Ectodermal cell (in vitro differentiated cells): ENCODE measurements around the gene KIF9.
"Not testable (repeated sequence)": the region's sequence is repeated elsewhere in the genome, so short reads cannot be mapped to it uniquely, and the experiment has no call there.

Experiments used
- H3K27ac ChIP-seq: 2 replicates; pipeline ENCODE4 v1.7.0; 2013; ENCODE audit warnings: mild to moderate bottlenecking, low read depth, low read length; ENCODE audit not compliant: insufficient read depth, poor library complexity, severe bottlenecking
- H3K27me3 ChIP-seq: 2 replicates; pipeline ENCODE4 v1.7.0; 2013; ENCODE audit warnings: mild to moderate bottlenecking, low read length; ENCODE audit not compliant: insufficient read depth, control insufficient read depth, poor library complexity, severe bottlenecking
- H3K36me3 ChIP-seq: one replicate; pipeline ENCODE4 v1.7.0; 2013; ENCODE audit warnings: low read length; ENCODE audit not compliant: control insufficient read depth, insufficient read depth
- H3K4me1 ChIP-seq: one replicate; pipeline ENCODE4 v1.7.0; 2013; ENCODE audit warnings: low read length; ENCODE audit not compliant: control insufficient read depth, insufficient read depth
- H3K4me3 ChIP-seq: 2 replicates; pipeline ENCODE4 v1.7.0; 2013; ENCODE audit warnings: low read depth, low read length, control low read depth; ENCODE audit not compliant: insufficient read depth
- H3K9me3 ChIP-seq: 2 replicates; pipeline ENCODE4 v1.7.0; 2013; ENCODE audit warnings: mild to moderate bottlenecking, low read length, moderate library complexity; ENCODE audit not compliant: control insufficient read depth
- WGBS, 2 experiments: methylation state at CpG; one replicate each; pipeline ENCODE4 v1.1.7; 2013; ENCODE audit warnings: missing lambda C conversion rate in 2 of 2; 5-methylcytosine and 5-hydroxymethylcytosine counted together

KIF9 gene

DNA sequence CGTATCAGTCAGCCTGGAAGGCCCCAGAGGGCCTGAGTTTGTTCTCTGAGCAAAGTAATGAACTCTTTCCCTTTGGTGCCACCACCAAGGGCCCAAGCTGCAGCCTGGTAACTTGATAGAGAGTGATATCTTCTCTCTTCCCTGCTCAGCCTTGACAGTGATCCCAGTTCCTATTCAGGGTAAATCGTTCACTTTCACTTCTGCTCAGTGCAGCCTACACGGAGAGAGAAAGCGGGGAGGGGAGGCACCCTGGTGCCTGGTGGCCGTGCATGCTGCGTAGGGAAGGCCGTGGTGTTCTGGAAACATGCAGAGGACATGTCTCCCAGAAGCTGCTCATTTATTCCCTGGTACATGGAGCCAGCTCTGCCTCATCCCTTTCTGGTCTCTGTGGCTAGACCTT is 54.9 kb downstream of the KIF9 start:
- Histone ChIP-seq H3K27ac (no peak overlapping the region), H3K4me1 (no peaks in the 10 kb centered on the region), H3K36me3 (no peaks in the 10 kb centered on the region), H3K9me3 (no peaks in the 10 kb centered on the region), H3K4me3 (no peak overlapping the region), H3K27me3 (no peaks in the 10 kb centered on the region)
- 87 to 89% methylated on average over 7 of the region's 7 CpGs for WGBS, 2 experiments

DNA sequence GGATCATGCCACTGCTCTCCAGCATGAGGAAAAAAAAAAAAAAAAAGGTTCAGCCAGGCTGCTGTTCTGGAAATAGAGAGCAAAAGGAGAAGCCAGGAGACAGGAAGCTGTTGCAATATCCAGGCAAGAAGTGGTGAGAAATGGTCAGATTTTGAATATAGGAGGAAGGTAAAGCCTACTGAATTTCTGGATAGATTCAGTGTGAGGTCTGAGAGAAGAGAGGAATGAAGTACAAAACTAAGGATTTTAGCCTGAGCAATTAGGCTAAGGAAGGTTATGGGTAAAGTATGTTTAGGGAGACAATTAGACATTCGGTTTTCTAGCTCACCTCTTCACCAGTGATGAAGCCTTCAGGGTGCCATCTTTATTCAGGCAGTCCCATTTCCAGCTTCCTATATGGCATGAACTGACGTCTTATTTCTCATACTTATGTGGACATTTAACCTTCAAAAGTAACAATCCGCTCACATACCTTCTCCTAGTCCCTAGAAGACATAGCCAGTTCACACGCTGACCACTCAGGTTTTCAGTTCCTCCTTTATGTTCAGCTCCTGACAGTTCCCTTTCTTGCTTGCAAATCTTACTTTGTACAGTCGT is 57.2 kb downstream of the KIF9 start:
- H3K27me3 ChIP-seq, result no peaks in the 10 kb centered on the region
- H3K9me3 ChIP-seq, result no peaks in the 10 kb centered on the region
- H3K4me1 ChIP-seq, result no peaks in the 10 kb centered on the region
- WGBS, 2 experiments, result 90 to 93% methylated on average over 5 of the region's 5 CpGs
- H3K27ac ChIP-seq, result no peak overlapping the region
- H3K36me3 ChIP-seq, result no peaks in the 10 kb centered on the region
- no peak overlapping the region for H3K4me3 ChIP-seq

DNA sequence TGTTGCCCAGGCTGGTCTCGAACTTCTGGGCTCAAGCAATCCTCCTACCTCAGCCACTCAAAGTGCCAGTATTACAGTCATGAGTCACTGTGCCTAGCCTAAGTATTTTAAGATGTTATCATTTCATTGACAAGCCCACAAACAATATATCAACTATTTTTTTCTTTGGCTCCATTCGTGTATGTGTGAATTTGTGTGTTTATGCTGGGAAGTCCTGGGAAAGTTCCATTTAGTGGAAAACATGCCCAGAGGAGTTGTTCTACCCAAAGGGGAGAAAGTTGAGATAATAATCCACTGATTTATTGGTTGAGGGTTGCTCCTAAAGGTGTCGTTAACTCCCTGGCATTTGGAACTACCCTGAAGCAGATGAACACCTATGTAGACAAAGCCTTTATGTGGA is 58.8 kb downstream of the KIF9 start:
- Histone ChIP-seq H3K27ac (no peak overlapping the region), H3K4me3 (no peak overlapping the region), H3K36me3 (no peaks in the 10 kb centered on the region), H3K4me1 (no peaks in the 10 kb centered on the region), H3K27me3 (no peaks in the 10 kb centered on the region), H3K9me3 (no peaks in the 10 kb centered on the region)
- WGBS, 2 experiments, result 89 to 97% methylated on average over 3 of the region's 3 CpGs

DNA sequence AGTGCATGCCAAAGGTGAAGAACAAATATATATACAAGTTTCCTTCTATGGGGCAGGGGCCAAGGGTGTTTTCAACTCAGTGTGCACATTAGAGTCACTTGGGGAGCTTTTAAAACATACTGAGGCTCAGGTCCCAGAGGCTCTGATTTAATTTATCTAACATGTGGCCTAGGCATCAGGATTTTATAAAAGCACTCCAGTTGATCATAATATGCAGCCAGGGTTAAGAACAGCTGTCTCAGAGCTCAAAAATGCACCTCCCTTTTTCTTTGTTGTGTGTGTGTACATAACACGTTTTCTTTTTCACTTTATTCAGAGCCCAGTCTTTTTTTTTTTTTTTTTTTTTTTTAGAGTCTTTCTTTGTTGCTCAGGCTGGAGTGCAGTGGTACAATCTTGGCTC is 60.8 kb downstream of the KIF9 start:
- 60% methylated on average over 1 of the region's 1 CpG; no CpG with 5 or more reads in 1 of the 2 experiments for WGBS, 2 experiments
- no peak overlapping the region for H3K4me3 ChIP-seq
- no peak overlapping the region for H3K27ac ChIP-seq
- H3K36me3 ChIP-seq, result no peaks in the 10 kb centered on the region
- no peaks in the 10 kb centered on the region for H3K27me3 ChIP-seq
- H3K9me3 ChIP-seq, result no peaks in the 10 kb centered on the region
- no peaks in the 10 kb centered on the region for H3K4me1 ChIP-seq

DNA sequence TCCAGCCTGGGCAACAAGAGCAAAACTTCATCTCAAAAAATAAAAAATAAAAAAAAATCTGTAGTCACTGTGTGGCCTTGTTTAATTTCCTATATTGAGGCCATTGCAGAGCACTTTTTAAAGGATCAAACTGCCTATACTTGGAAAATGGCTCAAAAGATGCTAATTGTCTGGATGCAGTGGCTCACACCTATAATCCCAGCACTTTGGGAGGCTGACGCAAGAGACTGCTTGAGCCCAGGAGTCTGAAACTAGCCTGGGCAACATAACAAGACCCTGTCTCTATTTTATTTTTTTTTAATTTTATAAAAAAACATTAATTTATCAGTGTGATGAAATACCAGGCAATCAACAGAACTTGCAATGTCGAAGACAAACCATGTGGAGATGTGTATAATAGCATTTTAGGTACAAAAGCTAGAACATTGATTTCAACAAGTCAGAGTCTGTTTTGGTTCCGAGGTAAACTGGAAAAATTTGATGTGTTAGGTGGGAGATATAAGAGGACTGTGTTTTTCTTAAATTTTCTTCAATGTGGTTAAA is 71.7 kb downstream of the KIF9 start:
- WGBS, 2 experiments, result 92 to 97% methylated on average over 3 of the region's 3 CpGs

DNA sequence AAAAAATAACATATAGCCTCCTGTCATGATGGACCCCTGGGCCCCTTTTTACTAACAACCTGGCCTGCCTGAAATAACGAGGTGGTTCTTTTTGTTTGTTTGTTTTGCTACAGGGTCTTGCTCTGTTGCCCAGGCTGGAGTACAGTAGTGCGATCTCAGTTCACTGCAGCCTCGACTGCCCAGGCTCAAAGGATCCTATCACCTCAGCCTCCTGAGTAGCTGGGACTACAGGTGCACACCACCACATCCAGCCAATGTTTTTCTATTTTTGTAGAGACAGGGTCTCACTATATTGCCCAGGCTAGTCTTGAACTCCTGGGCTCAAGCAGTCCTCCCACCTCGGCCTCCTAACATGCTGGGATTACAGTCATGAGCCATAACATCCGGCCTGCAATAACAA is 76.6 kb downstream of the KIF9 start:
- H3K9me3 ChIP-seq, H3K27ac ChIP-seq, H3K4me3 ChIP-seq, H3K4me1 ChIP-seq, H3K36me3 ChIP-seq, H3K27me3 ChIP-seq: not testable (repeated sequence)
- WGBS, 2 experiments, result 92 to 94% methylated on average over 5 of the region's 5 CpGs

More for the DNA sequence above, 71.7 kb downstream of the KIF9 start:
- Histone ChIP-seq H3K4me3 (no peak overlapping the region), H3K27ac (no peak overlapping the region), H3K4me1 (no peaks in the 10 kb centered on the region), H3K27me3 (no peaks in the 10 kb centered on the region), H3K36me3 (no peaks in the 10 kb centered on the region), H3K9me3 (no peaks in the 10 kb centered on the region)

DNA sequence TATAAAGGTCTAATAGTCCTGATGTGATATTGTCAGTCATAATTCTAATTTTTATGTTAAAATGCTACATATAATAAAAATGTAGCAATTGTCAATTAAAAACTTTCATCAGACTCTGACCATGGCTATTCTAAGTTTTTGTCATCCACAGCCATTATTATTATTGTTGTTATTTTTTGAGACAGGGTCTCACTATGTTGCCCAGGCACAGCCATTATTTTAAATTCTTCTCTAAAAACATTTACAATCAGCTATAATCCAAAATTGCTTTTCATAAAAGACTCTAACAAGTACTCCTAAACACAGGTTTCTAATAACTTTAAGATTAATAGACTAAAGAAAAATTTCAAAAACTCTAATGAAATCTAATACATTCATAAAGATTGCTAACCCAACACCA is 77.7 kb downstream of the KIF9 start:
- no peaks in the 10 kb centered on the region for H3K4me1 ChIP-seq
- no peaks in the 10 kb centered on the region for H3K27me3 ChIP-seq
- no peak overlapping the region for H3K27ac ChIP-seq
- H3K36me3 ChIP-seq, result no peaks in the 10 kb centered on the region
- H3K9me3 ChIP-seq, result no peaks in the 10 kb centered on the region
- no peak overlapping the region for H3K4me3 ChIP-seq

DNA sequence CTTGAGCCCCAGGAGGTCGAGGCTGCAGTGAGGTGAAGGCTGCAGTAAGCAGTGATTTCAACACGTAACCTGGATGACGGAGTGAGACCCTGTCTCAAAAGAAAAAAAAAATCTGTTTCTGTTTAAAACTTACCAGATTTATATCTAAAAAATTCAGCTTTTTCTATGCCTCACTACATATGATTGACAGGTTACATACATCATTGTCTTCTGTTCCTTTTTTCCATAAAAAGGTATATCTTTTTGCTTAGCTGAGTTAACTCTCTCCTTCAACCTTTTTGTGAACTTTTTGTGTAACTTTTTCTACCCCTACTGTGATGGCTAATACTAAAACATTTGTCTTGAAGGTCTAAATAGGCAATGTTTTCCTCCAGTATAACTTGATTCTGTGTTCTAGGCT is 80.1 kb downstream of the KIF9 start:
- Histone ChIP-seq H3K9me3 (no peaks in the 10 kb centered on the region), H3K27ac (no peak overlapping the region), H3K36me3 (no peaks in the 10 kb centered on the region), H3K27me3 (no peaks in the 10 kb centered on the region), H3K4me1 (no peaks in the 10 kb centered on the region), H3K4me3 (no peak overlapping the region)
- WGBS, 2 experiments, result 91 to 93% methylated on average over 3 of the region's 3 CpGs

DNA sequence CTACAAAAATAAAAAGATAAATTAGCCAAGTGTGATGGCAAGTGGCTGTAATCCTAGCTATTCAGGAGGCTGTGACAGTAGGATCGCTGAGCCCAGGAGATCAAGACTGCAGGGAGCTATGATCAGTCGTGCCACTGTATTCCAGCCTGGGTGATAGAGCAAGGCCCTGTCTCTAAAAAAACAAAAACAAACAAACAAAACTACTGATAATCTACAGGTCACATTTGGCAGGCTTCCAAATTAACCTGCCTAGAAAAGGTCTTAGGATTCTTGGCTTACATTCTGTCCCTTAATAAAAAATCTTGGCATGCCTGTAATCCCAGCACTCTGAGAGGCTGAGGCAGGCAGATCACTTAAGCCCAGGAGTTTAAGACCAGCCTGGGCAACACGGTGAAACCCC is 85.3 kb downstream of the KIF9 start:
- H3K9me3 ChIP-seq, result no peaks in the 10 kb centered on the region

DNA sequence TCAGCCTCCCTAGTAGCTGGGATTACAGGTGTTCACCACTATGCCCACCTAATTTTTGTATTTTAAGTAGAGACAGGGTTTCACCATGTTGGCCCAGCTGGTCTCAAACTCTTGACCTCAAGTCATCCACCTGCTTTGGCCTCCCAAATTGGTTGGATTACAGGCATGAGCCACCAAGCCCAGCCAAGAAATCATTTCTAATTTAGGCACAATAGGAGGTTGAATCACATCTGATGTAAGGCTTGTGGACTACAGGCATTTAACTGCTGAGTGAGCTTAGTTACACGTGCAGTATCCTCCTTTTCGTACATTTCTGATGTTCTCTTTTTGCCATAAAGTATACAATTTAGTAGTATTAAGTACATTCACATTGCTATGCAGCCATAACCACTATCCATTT is 87.6 kb downstream of the KIF9 start:
- Histone ChIP-seq H3K4me1 (no peaks in the 10 kb centered on the region), H3K36me3 (no peaks in the 10 kb centered on the region), H3K9me3 (no peaks in the 10 kb centered on the region), H3K4me3 (no peak overlapping the region), H3K27ac (no peak overlapping the region), H3K27me3 (no peaks in the 10 kb centered on the region)
- WGBS, 2 experiments, result 88 to 100% methylated on average over 1 to 2 of the region's 2 CpGs

More for the DNA sequence above, 85.3 kb downstream of the KIF9 start:
- 86 to 93% methylated on average over 3 of the region's 3 CpGs for WGBS, 2 experiments
- no peak overlapping the region for H3K4me3 ChIP-seq
- H3K27ac ChIP-seq, result no peak overlapping the region
- no peaks in the 10 kb centered on the region for H3K36me3 ChIP-seq
- no peaks in the 10 kb centered on the region for H3K4me1 ChIP-seq
- no peaks in the 10 kb centered on the region for H3K27me3 ChIP-seq
